Kidney epithelial cell (primary cell): Measurements from ENCODE around the gene PEX26. TPM values are rescaled to one million over a fixed set of nuclear protein-coding genes. Genes with fewer than 3 reads are reported as not detected.
"Not testable (repeated sequence)": the region's sequence is repeated elsewhere in the genome, so short reads cannot be mapped to it uniquely, and the experiment has no call there.

ENCODE experiments used
- DNase-seq: peaks from one replicate; pipeline ENCODE4 v3.0.0-alpha.2; 2010; ENCODE audit warnings: low read depth
- H3K27me3 ChIP-seq: 2 replicates; pipeline ENCODE4 v1.6.0; 2011; ENCODE audit warnings: low read length; ENCODE audit not compliant: control insufficient read depth, insufficient read depth
- H3K36me3 ChIP-seq: 2 replicates; pipeline ENCODE4 v1.5.1; 2011; ENCODE audit warnings: low read length; ENCODE audit not compliant: control insufficient read depth, insufficient read depth
- H3K4me3 ChIP-seq: 2 replicates; pipeline ENCODE4 v1.5.1; 2011; ENCODE audit warnings: low read depth, mild to moderate bottlenecking, control low read depth, low read length
- total RNA-seq: library from RNA; depleted of rRNA; stranded (reverse); fragments of >200 nt; gene quantifications from 2 replicates; pipeline ENCODE4 v1.2.3, GENCODE V29; 2015
- TF ChIP-seq, protein P1 (sequence below): IDR thresholded peaks from 2 replicates; pipeline ENCODE4 v1.5.1; 2011; ENCODE audit warnings: mild to moderate bottlenecking, moderate library complexity, low read length, control low read depth, inconsistent platforms; ENCODE audit not compliant: insufficient read depth, poor library complexity, severe bottlenecking

Gene PEX26
- total RNA-seq, 1 donor from 2014 or later: 32.4 TPM

DNA sequence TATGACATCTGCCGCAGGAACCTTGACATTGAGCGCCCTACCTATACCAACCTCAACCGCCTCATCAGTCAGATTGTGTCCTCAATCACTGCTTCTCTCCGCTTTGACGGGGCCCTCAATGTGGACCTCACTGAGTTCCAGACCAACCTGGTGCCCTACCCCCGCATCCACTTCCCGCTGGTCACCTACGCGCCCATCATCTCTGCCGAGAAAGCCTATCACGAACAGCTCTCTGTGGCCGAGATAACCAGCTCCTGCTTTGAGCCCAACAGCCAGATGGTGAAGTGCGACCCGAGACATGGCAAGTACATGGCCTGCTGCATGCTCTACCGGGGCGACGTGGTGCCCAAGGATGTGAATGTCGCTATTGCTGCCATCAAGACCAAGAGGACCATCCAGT lies 48.8 kb downstream of the PEX26 start:
- peaks cover 2% of the 10 kb centered on the region for H3K27me3 ChIP-seq
- no peaks in the 10 kb centered on the region for H3K36me3 ChIP-seq
- TF ChIP-seq, protein P1, sequence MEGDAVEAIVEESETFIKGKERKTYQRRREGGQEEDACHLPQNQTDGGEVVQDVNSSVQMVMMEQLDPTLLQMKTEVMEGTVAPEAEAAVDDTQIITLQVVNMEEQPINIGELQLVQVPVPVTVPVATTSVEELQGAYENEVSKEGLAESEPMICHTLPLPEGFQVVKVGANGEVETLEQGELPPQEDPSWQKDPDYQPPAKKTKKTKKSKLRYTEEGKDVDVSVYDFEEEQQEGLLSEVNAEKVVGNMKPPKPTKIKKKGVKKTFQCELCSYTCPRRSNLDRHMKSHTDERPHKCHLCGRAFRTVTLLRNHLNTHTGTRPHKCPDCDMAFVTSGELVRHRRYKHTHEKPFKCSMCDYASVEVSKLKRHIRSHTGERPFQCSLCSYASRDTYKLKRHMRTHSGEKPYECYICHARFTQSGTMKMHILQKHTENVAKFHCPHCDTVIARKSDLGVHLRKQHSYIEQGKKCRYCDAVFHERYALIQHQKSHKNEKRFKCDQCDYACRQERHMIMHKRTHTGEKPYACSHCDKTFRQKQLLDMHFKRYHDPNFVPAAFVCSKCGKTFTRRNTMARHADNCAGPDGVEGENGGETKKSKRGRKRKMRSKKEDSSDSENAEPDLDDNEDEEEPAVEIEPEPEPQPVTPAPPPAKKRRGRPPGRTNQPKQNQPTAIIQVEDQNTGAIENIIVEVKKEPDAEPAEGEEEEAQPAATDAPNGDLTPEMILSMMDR: no peak
- no peak overlapping the region for H3K4me3 ChIP-seq
- no peak for DNase-seq

DNA sequence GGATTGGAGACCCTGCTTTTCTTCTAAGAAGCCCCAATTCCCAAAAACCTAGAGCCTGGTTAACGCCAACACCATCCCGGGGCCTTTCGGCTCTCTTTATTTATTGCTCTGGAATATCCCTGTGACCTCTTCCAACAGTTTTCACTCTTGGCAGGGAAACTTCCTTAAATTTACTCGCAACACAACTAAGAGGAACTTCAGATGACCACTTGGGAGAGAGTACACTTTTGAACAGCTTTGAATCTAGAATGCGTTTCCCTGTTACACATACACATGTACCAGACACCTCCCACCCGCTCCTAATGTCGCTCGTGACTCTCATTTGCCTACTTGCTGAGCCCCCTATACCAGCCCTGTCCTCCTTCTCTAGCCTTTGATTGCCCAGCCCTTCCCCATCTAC lies 52.2 kb downstream of the PEX26 start:
- no peak for DNase-seq
- Histone ChIP-seq H3K27me3 (peaks cover 2% of the 10 kb centered on the region), H3K36me3 (no peaks in the 10 kb centered on the region), H3K4me3 (no peak overlapping the region)
- TF ChIP-seq, protein P1: no peak

DNA sequence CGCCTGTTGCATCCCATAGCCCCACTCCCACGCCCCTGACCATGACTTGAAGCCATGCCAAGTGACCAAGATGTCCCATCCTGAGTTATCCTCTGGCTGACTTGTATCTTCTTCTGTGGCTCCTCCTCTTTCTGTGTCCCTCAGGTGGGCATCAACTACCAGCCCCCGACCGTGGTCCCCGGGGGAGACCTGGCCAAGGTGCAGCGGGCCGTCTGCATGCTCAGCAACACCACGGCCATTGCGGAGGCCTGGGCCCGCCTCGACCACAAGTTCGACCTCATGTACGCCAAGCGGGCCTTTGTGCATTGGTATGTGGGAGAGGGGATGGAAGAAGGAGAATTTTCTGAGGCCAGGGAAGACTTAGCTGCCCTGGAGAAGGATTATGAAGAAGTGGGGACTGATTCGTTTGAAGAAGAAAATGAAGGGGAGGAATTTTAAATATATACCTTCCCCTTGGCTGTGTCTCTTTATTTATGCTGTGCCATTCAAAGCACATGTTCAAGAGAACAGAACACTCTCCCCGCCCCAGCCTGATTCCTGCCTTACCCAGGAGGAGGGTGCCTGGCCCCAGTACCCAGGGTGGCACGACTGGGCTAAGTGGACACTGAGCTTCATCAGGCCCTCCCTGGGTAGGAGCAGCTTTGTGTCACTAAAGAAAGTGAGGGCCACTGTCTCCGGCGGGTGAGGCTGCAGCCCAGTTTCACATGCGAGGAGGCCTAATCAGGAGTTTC lies 53.1 kb downstream of the PEX26 start:
- Histone ChIP-seq H3K36me3 (no peaks in the 10 kb centered on the region), H3K27me3 (peaks cover 2% of the 10 kb centered on the region), H3K4me3 (no peak overlapping the region)
- DNase-seq: no peak
- TF ChIP-seq, protein P1: no peak

DNA sequence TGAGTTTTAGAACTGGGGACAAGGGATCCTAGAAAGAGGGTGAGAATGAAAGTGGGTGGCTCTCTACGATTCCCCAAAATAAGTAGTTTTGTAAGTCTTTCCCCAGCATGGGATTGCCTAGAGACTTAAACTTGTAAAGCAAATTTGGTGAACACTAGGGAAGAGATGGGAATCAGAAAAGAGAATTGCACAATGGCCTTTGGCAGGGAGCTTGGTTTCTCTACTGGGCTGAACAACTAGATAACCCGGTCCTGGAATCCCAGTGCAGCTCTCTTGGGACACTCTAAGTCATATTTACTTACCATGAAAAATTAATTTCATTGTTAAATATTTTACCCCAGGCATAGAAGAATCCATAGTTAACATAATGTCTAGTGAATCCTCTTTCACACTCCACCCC lies 55.7 kb downstream of the PEX26 start:
- H3K36me3 ChIP-seq: no peaks in the 10 kb centered on the region
- TF ChIP-seq, protein P1: no peak
- DNase-seq: no peak
- peaks cover 2% of the 10 kb centered on the region for H3K27me3 ChIP-seq
- H3K4me3 ChIP-seq: no peak overlapping the region

DNA sequence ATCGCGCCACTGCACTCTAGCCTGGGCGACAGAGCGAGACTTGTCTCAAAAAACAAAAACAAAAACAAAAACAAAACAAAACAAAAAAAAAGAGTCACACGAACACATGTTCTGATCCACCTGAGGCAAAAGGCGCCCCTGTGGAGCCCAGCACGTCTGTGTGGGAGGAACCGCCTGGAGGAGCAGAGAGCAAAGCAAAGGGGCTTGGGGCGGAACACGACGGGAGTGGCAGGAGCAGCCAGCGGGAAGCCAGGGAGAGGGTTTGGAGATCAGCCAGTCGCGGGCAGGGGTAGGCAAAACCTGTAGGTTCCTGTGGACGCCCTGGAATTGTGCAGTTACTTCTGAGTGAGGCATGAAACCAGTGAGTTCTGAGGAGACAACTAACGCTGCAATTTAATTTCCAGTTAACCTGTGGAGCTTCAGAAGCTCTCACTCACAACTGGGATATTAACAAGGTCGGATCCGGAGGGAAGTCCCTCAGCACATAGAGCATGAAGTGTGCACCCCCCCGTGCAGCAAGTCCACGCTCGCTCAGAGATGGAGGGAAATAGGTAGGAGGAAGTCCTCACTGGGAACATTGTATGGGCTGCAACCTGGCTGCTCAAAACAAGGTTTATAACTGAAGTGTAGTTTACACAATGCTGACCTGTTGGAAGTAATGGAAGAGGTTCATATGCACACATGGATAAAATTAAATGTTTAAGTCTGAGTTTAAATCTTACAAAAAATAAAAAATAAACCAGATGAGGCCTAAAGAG lies 59.0 kb downstream of the PEX26 start:
- Histone ChIP-seq H3K36me3 (no peaks in the 10 kb centered on the region), H3K4me3 (no peak overlapping the region), H3K27me3 (no peaks in the 10 kb centered on the region)
- DNase-seq: no peak
- TF ChIP-seq, protein P1: no peak

DNA sequence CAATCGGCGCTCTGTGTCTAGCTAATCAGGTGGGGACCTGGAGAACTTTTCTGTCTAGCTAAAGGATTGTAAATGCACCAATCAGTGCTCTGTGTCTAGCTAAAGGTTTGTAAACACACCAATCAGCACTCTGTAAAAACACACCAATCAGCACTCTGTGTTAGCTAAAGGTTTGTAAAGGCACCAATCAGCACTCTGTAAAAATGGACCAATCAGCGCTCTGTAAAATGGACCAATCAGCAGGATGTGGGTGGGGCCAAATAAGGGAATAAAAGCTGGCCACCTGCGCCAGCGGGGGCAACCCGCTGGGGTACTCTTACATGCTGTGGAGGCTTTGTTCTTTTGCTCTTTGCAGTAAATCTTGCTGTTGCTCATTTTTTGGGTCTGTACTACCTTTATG lies 63.2 kb downstream of the PEX26 start:
- H3K36me3 ChIP-seq, H3K4me3 ChIP-seq, H3K27me3 ChIP-seq, DNase-seq: not testable (repeated sequence)
